A673 (cell line): ENCODE data around the gene BFAR. TPM values are rescaled to one million over a fixed set of nuclear protein-coding genes. Genes with fewer than 3 reads are reported as not detected.

Experiments
- BruUV-seq: library from RNA; stranded (reverse); fragments of 400-500 nt; replicated peaks from 2 replicates; lab custom pipeline; 2021; lab: Mats Ljungman, UMichigan
- CTCF ChIA-PET: fragments of 300-600 bp; sonication (Branson Sonifier 250); formaldehyde crosslinking; loops from one replicate; lab custom pipeline; 2022; ENCODE audit warnings: antibody characterized with exemption; lab: Charles Lee
- POLR2A ChIA-PET: fragments of 300-600 bp; sonication (Branson Sonifier 250); formaldehyde crosslinking; loops from one replicate; lab custom pipeline; 2022; ENCODE audit warnings: antibody characterized with exemption; ENCODE audit not compliant: low non-redundant PET; lab: Charles Lee
- DNase-seq: peaks from one replicate; pipeline ENCODE4 v3.0.0-alpha.2; 2015; ENCODE audit warnings: low spot score
- H3K27ac ChIP-seq: fragments of 200-600 bp; sonication (generic); 2 replicates; pipeline ENCODE4 v1.5.1; 2016; ENCODE audit warnings: mixed run types, low read depth, mild to moderate bottlenecking, mixed read lengths, antibody characterized with exemption, low read length; ENCODE audit not compliant: poor library complexity, severe bottlenecking
- H3K27me3 ChIP-seq: fragments of 200-600 bp; sonication (generic); replicated peaks from 2 replicates; pipeline ENCODE4 v1.6.1; 2017; ENCODE audit warnings: mixed run types, low read depth, mild to moderate bottlenecking, mixed read lengths, antibody characterized with exemption, low read length; ENCODE audit not compliant: insufficient read depth, poor library complexity
- H3K36me3 ChIP-seq: fragments of 200-600 bp; sonication (generic); 2 replicates; pipeline ENCODE4 v1.6.1; 2016; ENCODE audit warnings: mixed run types, mild to moderate bottlenecking, mixed read lengths, antibody characterized with exemption, low read length; ENCODE audit not compliant: insufficient read depth, poor library complexity, severe bottlenecking
- H3K4me1 ChIP-seq: fragments of 200-600 bp; sonication (generic); 2 replicates; pipeline ENCODE4 v1.6.1; 2017; ENCODE audit warnings: mixed run types, mild to moderate bottlenecking, mixed read lengths, antibody characterized with exemption, low read length; ENCODE audit not compliant: insufficient read depth, poor library complexity, severe bottlenecking
- H3K4me3 ChIP-seq: fragments of 200-600 bp; sonication (generic); 2 replicates; pipeline ENCODE4 v1.5.1; 2016; ENCODE audit warnings: low read depth, mixed run types, mild to moderate bottlenecking, mixed read lengths, low read length; ENCODE audit not compliant: poor library complexity, severe bottlenecking
- H3K9me3 ChIP-seq: fragments of 200-600 bp; sonication (generic); 2 replicates; pipeline ENCODE4 v1.6.1; 2016; ENCODE audit warnings: mixed run types, low read depth, mild to moderate bottlenecking, mixed read lengths, antibody characterized with exemption, low read length; ENCODE audit not compliant: poor library complexity, severe bottlenecking
- CTCF ChIP-seq: fragments of 300-800, 200-600 bp; sonication (generic); conservative IDR thresholded peaks from 2 replicates; pipeline ENCODE4 v1.5.1; 2017; ENCODE audit warnings: low read depth, mild to moderate bottlenecking, antibody characterized with exemption, low read length, moderate library complexity, mixed read lengths
- EZH2 ChIP-seq: fragments of 200-600 bp; sonication (generic); IDR thresholded peaks from 2 replicates; pipeline ENCODE4 v1.6.1; 2017; ENCODE audit warnings: borderline replicate concordance, low read depth, mild to moderate bottlenecking, mixed read lengths, antibody characterized with exemption, low read length; ENCODE audit not compliant: poor library complexity, severe bottlenecking
- intact Hi-C: fragments of 100-400 bp; cut with micrococcal nuclease; formaldehyde crosslinking; loops from one replicate; pipeline ENCODE4 v1.10.0; 2022; ENCODE audit not compliant: unreplicated experiment
- total RNA-seq: library from RNA; stranded (reverse); gene quantifications from 2 replicates; pipeline ENCODE4 v1.2.3, GENCODE V29; 2021

The BFAR gene
- total RNA-seq, 1 experiment from 2014 or later, result 58.5 TPM

- TF ChIP-seq CTCF (no peak), EZH2 (no peak)
- CTCF ChIA-PET, result no interaction called here
Observed at GRCh38 chr16:14672403-14672971, 39.7 kb downstream of the BFAR start.

GRCh38 chr16:14676633-14677032 lies 43.9 kb downstream of the BFAR start:
- no TSS peak for BruUV-seq
- Histone ChIP-seq H3K27ac (no peak overlapping the region), H3K4me3 (no peak overlapping the region), H3K36me3 (no peaks in the 10 kb centered on the region), H3K9me3 (no peaks in the 10 kb centered on the region), H3K4me1 (no peaks in the 10 kb centered on the region), H3K27me3 (no peaks in the 10 kb centered on the region)
- DNase-seq, result no peak
- intact Hi-C loops, result no loop called here
- POLR2A ChIA-PET, result no interaction called here
- TF ChIP-seq CTCF (no peak), EZH2 (no peak)
- CTCF ChIA-PET, result no interaction called here

More at GRCh38 chr16:14672403-14672971, 39.7 kb downstream of the BFAR start:
- Histone ChIP-seq H3K27me3 (no peaks in the 10 kb centered on the region), H3K36me3 (peaks cover 8% of the 10 kb centered on the region), H3K4me1 (peaks cover 6% of the 10 kb centered on the region), H3K4me3 (no peak overlapping the region), H3K27ac (no peak overlapping the region), H3K9me3 (no peaks in the 10 kb centered on the region)
- intact Hi-C loops, result no loop called here
- DNase-seq, result peak; percentile 13
- no TSS peak for BruUV-seq
- POLR2A ChIA-PET, result no interaction called here

- Histone ChIP-seq H3K4me1 (no peaks in the 10 kb centered on the region), H3K4me3 (no peak overlapping the region), H3K36me3 (no peaks in the 10 kb centered on the region), H3K27me3 (no peaks in the 10 kb centered on the region), H3K9me3 (no peaks in the 10 kb centered on the region), H3K27ac (no peak overlapping the region)
- CTCF ChIA-PET, result no interaction called here
- TF ChIP-seq CTCF (no peak), EZH2 (no peak)
- DNase-seq, result no peak
- no TSS peak for BruUV-seq
- POLR2A ChIA-PET, result no interaction called here
- intact Hi-C loops, result no loop called here
Observed at GRCh38 chr16:14677627-14678026, 44.9 kb downstream of the BFAR start.
